A549 treated with Hydrocortisone at 1 μM for 4 hours (cell line): ENCODE measurements around the gene GAGE13. TPM values are rescaled to one million over a fixed set of nuclear protein-coding genes. Genes with fewer than 3 reads are reported as not detected.

Experiments
- total RNA-seq: library from RNA; stranded (reverse); fragments of 200-300 nt; extraction: Qiagen RNA extraction; gene quantifications from 5 replicates; pipeline ENCODE4 v1.2.3, GENCODE V29; 2022

The GAGE13 gene
- total RNA-seq = not detected in 5 replicates

GRCh38 chrX:49331282-49331681 is at the start of gene GAGE13:
Gene GAGE13 (plus strand): TSS chrX:49331582. CDS start chrX:49332738, 1,156 bp downstream.

DNA sequence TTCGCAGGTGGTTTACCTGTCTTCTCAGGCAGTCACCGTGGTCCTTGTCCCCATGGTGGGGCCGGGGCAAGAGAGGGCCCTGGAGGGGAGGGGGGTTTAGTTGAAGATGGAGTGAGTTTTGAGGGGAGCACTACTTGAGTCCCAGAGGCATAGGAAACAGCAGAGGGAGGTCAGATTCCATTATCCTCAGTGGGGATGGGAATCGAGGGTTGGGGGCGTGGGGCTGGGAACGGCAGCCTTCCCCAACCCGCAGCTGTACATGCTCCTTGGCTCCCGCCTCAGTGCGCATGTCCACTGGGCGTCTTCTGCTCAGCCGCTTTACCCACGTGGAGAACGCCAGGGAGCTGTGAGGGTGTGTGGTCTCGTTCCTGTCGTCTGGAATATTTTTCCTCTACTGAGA is 28.0 kb upstream of the GAGE13 start, which contains the start of gene GAGE10:
Gene GAGE10, plus strand, starts transcription at position 301 of the 400 bp plus-strand sequence. CDS start 1,214 bp downstream, outside the sequence.

DNA sequence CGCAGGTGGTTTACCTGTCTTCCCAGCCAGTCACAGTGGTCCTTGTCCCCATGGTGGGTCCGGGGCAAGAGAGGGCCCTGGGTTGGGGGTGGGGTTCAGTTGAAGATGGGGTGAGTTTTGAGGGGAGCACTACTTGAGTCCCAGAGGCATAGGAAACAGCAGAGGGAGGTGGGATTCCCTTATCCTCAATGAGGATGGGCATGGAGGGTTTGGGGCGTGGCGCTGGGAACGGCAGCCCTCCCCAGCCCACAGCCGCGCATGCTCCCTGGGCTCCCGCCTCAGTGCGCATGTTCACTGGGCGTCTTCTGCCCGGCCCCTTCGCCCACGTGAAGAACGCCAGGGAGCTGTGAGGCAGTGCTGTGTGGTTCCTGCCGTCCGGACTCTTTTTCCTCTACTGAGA is 9.6 kb upstream of the GAGE13 start, which contains the start of gene GAGE12J:
Gene GAGE12J, plus strand, starts transcription at position 301 of the 400 bp plus-strand sequence. CDS start 1,157 bp downstream, outside the sequence.

Other genes starting within 250 kb of the GAGE13 start
- 20.7 to 26.0 TPM (median 23.0 TPM) in 5 replicates for gene GPKOW, start 207.8 kb upstream of the GAGE13 start, total RNA-seq
- gene MAGIX, start 168.8 kb upstream of the GAGE13 start, total RNA-seq = 2.4 to 3.8 TPM (median 3.5 TPM) in 5 replicates
- 306 to 450 TPM (median 442 TPM) in 5 replicates for gene PLP2, start 159.7 kb upstream of the GAGE13 start, total RNA-seq
- 13.5 to 17.3 TPM (median 15.7 TPM) in 5 replicates for gene PRICKLE3, start 145.2 kb upstream of the GAGE13 start, total RNA-seq
- gene SYP, start 131.4 kb upstream of the GAGE13 start, total RNA-seq = 2.5 to 2.9 TPM (median 2.8 TPM) in 5 replicates
- gene CACNA1F, start 98.2 kb upstream of the GAGE13 start, total RNA-seq = not detected in 5 replicates
- 13.0 to 14.5 TPM (median 13.9 TPM) in 5 replicates for gene CCDC22, start 96.1 kb upstream of the GAGE13 start, total RNA-seq
- gene FOXP3, start 66.9 kb upstream of the GAGE13 start, total RNA-seq = 0.07 to 0.13 TPM (median 0.08 TPM) in 5 replicates
- gene PPP1R3F, start 61.8 kb upstream of the GAGE13 start, total RNA-seq = 1.9 to 3.0 TPM (median 2.7 TPM) in 5 replicates
- not detected in 5 replicates for gene GAGE10, start 27.9 kb upstream of the GAGE13 start, total RNA-seq
- gene GAGE12J, start 9.5 kb upstream of the GAGE13 start, total RNA-seq = not detected in 5 replicates
- gene GAGE12C, start 200.6 kb downstream of the GAGE13 start, total RNA-seq = not detected in 5 replicates
- gene GAGE12D, start 210.2 kb downstream of the GAGE13 start, total RNA-seq = not detected in 5 replicates
- gene GAGE12E, start 219.7 kb downstream of the GAGE13 start, total RNA-seq = not detected in 5 replicates
- not detected in 5 replicates for gene GAGE12F, start 229.3 kb downstream of the GAGE13 start, total RNA-seq
- not detected in 5 replicates for gene GAGE12G, start 238.8 kb downstream of the GAGE13 start, total RNA-seq
- not detected in 5 replicates for gene GAGE12H, start 248.4 kb downstream of the GAGE13 start, total RNA-seq